NCI-H1092 (cell line): ENCODE results near the gene SMAD3.

ENCODE experiments used
- DNase-seq: peaks from one replicate; lab custom pipeline; 2025; lab: John Stamatoyannopoulos, UW

SMAD3 gene

GRCh38 chr15:67196672-67197363, 131.4 kb downstream of the SMAD3 start:
- no peak for DNase-seq

- DNase-seq, result no peak
These were observed 131.9 kb downstream of the SMAD3 start for GRCh38 chr15:67197364-67197695.

GRCh38 chr15:67198157-67198754, 132.9 kb downstream of the SMAD3 start:
- no peak for DNase-seq

- no peak for DNase-seq
These were observed 134.0 kb downstream of the SMAD3 start for GRCh38 chr15:67199391-67199790.

- DNase-seq, result no peak
These were observed 134.7 kb downstream of the SMAD3 start for GRCh38 chr15:67199881-67200763.

GRCh38 chr15:67201136-67201535, 135.7 kb downstream of the SMAD3 start:
- DNase-seq, result no peak

GRCh38 chr15:67202091-67202490, 136.7 kb downstream of the SMAD3 start:
- no peak for DNase-seq

- DNase-seq, result no peak
These were observed 137.6 kb downstream of the SMAD3 start for GRCh38 chr15:67202991-67203390.

GRCh38 chr15:67207555-67208207, 142.3 kb downstream of the SMAD3 start:
- DNase-seq, result no peak

GRCh38 chr15:67208396-67208795, 143.0 kb downstream of the SMAD3 start:
- no peak for DNase-seq

GRCh38 chr15:67210555-67211168, 145.3 kb downstream of the SMAD3 start:
- DNase-seq, result no peak

- DNase-seq, result no peak
These were observed 147.4 kb downstream of the SMAD3 start for GRCh38 chr15:67212684-67213367.

- no peak for DNase-seq
These were observed 149.7 kb downstream of the SMAD3 start for GRCh38 chr15:67215102-67215501.

GRCh38 chr15:67216859-67217258, 151.5 kb downstream of the SMAD3 start:
- no peak for DNase-seq

- no peak for DNase-seq
These were observed 153.0 kb downstream of the SMAD3 start for GRCh38 chr15:67218428-67218827.

- no peak for DNase-seq
These were observed 153.9 kb downstream of the SMAD3 start for GRCh38 chr15:67219288-67219687.

GRCh38 chr15:67224889-67225288, 159.5 kb downstream of the SMAD3 start:
- no peak for DNase-seq

GRCh38 chr15:67225336-67225735, 159.9 kb downstream of the SMAD3 start:
- no peak for DNase-seq

- no peak for DNase-seq
These were observed 162.0 kb downstream of the SMAD3 start for GRCh38 chr15:67227431-67227830.

GRCh38 chr15:67227846-67228245, 162.4 kb downstream of the SMAD3 start:
- no peak for DNase-seq

GRCh38 chr15:67228286-67228685, 162.9 kb downstream of the SMAD3 start:
- DNase-seq, result no peak

GRCh38 chr15:67230504-67230903, 165.1 kb downstream of the SMAD3 start:
- no peak for DNase-seq
